Fibroblast of skin of abdomen (primary cell): ENCODE measurements around the gene SELENON.

Experiments
- DNase-seq: peaks from one replicate; pipeline ENCODE4 v3.0.0-alpha.2; 2013

SELENON gene

GRCh38 chr1:25864434-25864833, 64.4 kb downstream of the SELENON start:
- no peak for DNase-seq

GRCh38 chr1:25866288-25866687, 66.3 kb downstream of the SELENON start:
- DNase-seq: no peak

GRCh38 chr1:25867210-25867991, 67.4 kb downstream of the SELENON start:
- DNase-seq: no peak
